Upper lobe of right lung (tissue), 1 donor: ENCODE measurements around the gene CISTR. TPM values are rescaled to one million over a fixed set of nuclear protein-coding genes. Genes with fewer than 3 reads are reported as not detected.
A peak's percentile ranks its signal among the peaks of the same experiment; 100 is the strongest.

ENCODE experiments used
- ATAC-seq: fragments of 200-7000 bp; cut with Tn5 transposase; one replicate; pipeline ENCODE4 v1.9.1; 2020; ENCODE audit warnings: mild to moderate bottlenecking, moderate library complexity
- DNase-seq: peaks from one replicate; pipeline ENCODE4 v3.0.0-alpha.2; 2020
- H3K27ac ChIP-seq: fragments of 200-600 bp; one replicate; pipeline ENCODE4 v1.8.0; 2022
- H3K27me3 ChIP-seq: fragments of 200-600 bp; one replicate; pipeline ENCODE4 v1.8.0; 2022; ENCODE audit warnings: mild to moderate bottlenecking
- H3K36me3 ChIP-seq: fragments of 200-600 bp; one replicate; pipeline ENCODE4 v1.8.0; 2022
- H3K4me1 ChIP-seq: fragments of 200-600 bp; one replicate; pipeline ENCODE4 v1.8.0; 2022
- H3K4me3 ChIP-seq: fragments of 200-600 bp; one replicate; pipeline ENCODE4 v1.8.0; 2022; ENCODE audit warnings: mild to moderate bottlenecking
- H3K9me3 ChIP-seq: fragments of 200-600 bp; one replicate; pipeline ENCODE4 v1.8.0; 2022
- intact Hi-C: fragments of 100-400 bp; cut with DNase I; formaldehyde crosslinking; loops from one replicate; pipeline ENCODE4 v1.11.0; 2022
- total RNA-seq: library from RNA; stranded (reverse); fragmentation: NEBNext Ultra II Directional; extraction: Animal tissue kit (Norgen Biotek cat#: 25700); gene quantifications from one replicate; pipeline ENCODE4 v1.2.1, GENCODE V29; 2021
- TF ChIP-seq, protein P1 (sequence below): fragments of 200-600 bp; IDR thresholded peaks from one replicate; pipeline ENCODE4 v1.8.0; 2022; ENCODE audit warnings: antibody characterized with exemption
- donor health status: DM: no; HTN: yes; CAD: no; lungs with severe emphysema.

CISTR gene
- total RNA-seq, 1 donor from 2014 or later = not detected

DNA sequence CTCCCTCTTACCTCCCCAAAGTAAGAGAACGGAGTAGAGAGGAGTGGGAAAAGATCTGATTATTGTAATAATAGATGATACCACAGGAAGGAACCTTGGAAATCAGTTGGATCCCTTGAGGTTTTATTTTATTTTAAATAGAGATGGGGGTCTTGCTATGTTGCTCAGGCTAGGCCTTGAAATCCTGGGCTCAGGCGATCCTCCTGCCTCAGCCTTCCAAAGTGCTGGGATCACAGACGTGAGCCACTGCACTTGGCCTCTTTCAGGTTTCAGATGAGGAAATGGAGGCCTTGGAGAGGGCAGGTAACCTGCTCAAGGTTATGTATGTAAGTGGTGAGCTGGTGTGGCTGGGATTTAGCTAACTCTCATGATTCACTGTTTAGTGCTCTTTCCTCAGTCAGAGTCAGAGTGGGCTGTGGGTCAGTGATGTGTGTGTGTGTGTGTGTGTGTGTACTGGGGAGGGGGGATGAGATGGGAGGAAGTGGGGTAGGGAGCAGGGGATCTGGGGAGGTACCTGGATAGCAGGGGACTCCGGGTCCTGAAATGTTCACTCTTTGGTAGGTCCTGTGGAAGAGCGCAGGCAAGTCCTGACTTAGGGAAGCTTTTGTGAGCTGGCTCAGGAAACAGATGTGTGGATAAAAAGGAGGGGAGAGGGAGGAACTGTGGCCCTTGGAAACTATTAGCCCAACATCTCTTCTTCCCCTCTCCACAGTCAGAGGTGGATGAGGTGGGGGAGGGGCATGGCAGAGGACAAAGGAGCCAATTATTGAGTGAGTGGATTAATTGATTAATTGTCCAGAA is 4.7 kb upstream of the CISTR start:
- ATAC-seq (no peak), DNase-seq (no peak)
- peaks cover 21% of the 10 kb centered on the region for H3K4me1 ChIP-seq
- intact Hi-C loops = no loop called here
- TF ChIP-seq, protein P1, sequence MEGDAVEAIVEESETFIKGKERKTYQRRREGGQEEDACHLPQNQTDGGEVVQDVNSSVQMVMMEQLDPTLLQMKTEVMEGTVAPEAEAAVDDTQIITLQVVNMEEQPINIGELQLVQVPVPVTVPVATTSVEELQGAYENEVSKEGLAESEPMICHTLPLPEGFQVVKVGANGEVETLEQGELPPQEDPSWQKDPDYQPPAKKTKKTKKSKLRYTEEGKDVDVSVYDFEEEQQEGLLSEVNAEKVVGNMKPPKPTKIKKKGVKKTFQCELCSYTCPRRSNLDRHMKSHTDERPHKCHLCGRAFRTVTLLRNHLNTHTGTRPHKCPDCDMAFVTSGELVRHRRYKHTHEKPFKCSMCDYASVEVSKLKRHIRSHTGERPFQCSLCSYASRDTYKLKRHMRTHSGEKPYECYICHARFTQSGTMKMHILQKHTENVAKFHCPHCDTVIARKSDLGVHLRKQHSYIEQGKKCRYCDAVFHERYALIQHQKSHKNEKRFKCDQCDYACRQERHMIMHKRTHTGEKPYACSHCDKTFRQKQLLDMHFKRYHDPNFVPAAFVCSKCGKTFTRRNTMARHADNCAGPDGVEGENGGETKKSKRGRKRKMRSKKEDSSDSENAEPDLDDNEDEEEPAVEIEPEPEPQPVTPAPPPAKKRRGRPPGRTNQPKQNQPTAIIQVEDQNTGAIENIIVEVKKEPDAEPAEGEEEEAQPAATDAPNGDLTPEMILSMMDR = no peak
- H3K36me3 ChIP-seq = no peaks in the 10 kb centered on the region
- H3K9me3 ChIP-seq = no peaks in the 10 kb centered on the region
- H3K27ac ChIP-seq = no peak overlapping the region
- no peak overlapping the region for H3K4me3 ChIP-seq
- H3K27me3 ChIP-seq = peaks cover 29% of the 10 kb centered on the region

DNA sequence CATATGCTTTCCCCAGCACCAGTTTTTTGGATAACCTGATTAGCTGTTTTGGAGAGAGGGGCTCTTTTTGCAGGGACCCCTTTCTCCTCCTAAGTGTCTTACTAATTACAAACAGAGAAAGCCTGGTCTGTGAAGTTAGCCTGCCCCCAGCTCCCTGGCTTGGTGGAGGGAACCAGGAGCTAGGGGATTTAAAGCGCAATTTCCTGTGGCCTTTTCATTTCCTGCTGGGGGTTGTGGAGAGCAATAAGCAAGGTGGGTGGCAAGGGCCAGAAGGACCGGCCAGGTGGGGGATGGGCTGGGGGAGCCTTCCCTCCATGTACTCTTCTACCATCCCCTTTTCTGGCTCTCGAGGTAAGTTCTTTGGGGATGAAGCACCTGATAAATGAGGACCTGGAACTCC is 4.1 kb upstream of the CISTR start:
- DNase-seq (no peak), ATAC-seq (no peak)
- TF ChIP-seq, protein P1 = no peak
- peaks cover 32% of the 10 kb centered on the region for H3K27me3 ChIP-seq
- H3K36me3 ChIP-seq = no peaks in the 10 kb centered on the region
- no peak overlapping the region for H3K27ac ChIP-seq
- no peak overlapping the region for H3K4me3 ChIP-seq
- no peaks in the 10 kb centered on the region for H3K9me3 ChIP-seq
- intact Hi-C loops = no loop called here
- peaks cover 27% of the 10 kb centered on the region for H3K4me1 ChIP-seq

DNA sequence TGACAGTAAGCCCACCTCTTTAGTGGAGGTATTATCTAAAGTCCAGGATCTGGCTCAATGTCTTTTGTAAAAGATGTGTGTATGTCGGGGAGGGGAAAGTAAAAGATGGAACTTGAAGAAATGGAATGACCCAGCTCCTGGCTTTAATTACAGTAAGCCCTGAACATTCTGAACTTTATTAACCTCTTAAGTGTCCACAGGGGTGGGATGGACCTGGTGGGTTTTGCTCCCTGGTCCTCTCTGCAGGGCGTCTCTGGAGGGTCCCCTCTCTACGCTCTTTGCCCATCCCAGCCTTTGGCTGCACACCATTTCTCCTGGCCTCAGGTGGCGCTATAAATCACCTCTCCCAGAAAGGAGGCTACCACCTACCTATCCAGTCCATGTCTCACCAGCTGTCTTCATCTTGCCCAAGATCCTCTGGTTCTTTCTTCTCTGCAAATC is 3.7 kb upstream of the CISTR start:
- no peaks in the 10 kb centered on the region for H3K9me3 ChIP-seq
- ATAC-seq = no peak
- intact Hi-C loops = no loop called here
- no peak overlapping the region for H3K27ac ChIP-seq
- peaks cover 28% of the 10 kb centered on the region for H3K27me3 ChIP-seq
- H3K4me3 ChIP-seq = no peak overlapping the region
- DNase-seq = no peak
- no peaks in the 10 kb centered on the region for H3K36me3 ChIP-seq
- TF ChIP-seq, protein P1 = no peak
- H3K4me1 ChIP-seq = peaks cover 30% of the 10 kb centered on the region

DNA sequence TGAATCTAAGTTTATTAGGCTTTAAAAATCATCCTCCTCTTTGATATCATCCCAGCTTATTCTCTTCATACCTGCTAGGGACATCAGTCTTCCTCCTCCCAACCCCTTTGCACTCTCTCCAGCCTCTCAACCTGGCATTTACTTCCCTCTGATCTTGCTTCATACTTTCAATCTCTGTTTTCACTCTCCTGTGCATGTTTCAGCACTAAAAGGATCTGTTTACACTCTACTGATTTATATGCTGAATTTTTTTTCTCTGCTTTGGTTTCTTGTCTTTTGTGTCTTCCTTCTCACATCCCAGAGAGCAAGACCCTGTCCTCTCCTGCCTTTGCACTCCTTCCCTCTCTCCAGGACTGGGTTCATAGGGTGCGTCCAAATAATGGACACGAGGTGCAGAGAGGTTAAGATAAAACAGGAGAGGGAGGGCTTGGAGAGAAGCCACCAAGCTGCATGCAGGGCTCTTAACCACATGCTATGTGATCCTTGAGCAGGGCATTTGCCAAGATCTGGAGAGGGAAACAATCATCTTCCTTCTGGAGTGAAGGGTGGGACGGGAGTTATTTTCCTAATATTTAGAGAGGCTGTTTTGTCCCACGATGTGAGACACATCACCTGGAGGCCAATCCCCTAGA is 3.0 kb upstream of the CISTR start:
- no peaks in the 10 kb centered on the region for H3K36me3 ChIP-seq
- peaks cover 22% of the 10 kb centered on the region for H3K27me3 ChIP-seq
- TF ChIP-seq, protein P1 = no peak
- H3K4me1 ChIP-seq = peaks cover 30% of the 10 kb centered on the region
- ATAC-seq = peak; percentile 21
- DNase-seq = no peak
- no peak overlapping the region for H3K27ac ChIP-seq
- intact Hi-C loops = no loop called here
- H3K4me3 ChIP-seq = no peak overlapping the region
- H3K9me3 ChIP-seq = no peaks in the 10 kb centered on the region

DNA sequence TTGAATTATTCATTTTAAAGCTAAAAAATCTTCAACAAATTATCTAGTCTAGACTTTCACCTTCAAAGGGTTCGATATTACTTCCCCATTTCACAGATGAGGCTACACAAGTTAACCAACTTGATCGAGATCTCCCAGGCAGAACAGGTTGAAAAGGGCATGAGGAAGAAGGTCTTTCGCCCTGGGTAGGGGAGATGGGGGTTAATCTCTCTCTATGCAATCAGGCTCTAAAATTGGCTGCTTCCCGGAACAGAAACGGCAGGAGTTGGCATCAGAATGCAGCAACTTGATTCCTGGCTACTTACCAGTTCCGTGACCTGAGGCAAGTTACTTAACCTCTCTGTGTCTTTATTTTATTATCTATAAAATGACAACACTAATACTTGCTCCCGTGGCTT is 2.4 kb upstream of the CISTR start:
- peaks cover 30% of the 10 kb centered on the region for H3K4me1 ChIP-seq
- peaks cover 16% of the 10 kb centered on the region for H3K27me3 ChIP-seq
- no peaks in the 10 kb centered on the region for H3K9me3 ChIP-seq
- H3K27ac ChIP-seq = no peak overlapping the region
- TF ChIP-seq, protein P1 = no peak
- intact Hi-C loops = no loop called here
- no peak for DNase-seq
- no peak overlapping the region for H3K4me3 ChIP-seq
- no peak for ATAC-seq
- no peaks in the 10 kb centered on the region for H3K36me3 ChIP-seq
